ENCODE data around the gene LAMTOR5. TPM values are rescaled to one million over a fixed set of nuclear protein-coding genes. Genes with fewer than 3 reads are reported as not detected.
A peak's percentile ranks its signal among the peaks of the same experiment; 100 is the strongest.
"Not testable (repeated sequence)": the region's sequence is repeated elsewhere in the genome, so short reads cannot be mapped to it uniquely, and the experiment has no call there.

LAMTOR5 gene
- total RNA-seq, 3 donors from 2014 or later = 166 to 171 (median 170) TPM

DNA sequence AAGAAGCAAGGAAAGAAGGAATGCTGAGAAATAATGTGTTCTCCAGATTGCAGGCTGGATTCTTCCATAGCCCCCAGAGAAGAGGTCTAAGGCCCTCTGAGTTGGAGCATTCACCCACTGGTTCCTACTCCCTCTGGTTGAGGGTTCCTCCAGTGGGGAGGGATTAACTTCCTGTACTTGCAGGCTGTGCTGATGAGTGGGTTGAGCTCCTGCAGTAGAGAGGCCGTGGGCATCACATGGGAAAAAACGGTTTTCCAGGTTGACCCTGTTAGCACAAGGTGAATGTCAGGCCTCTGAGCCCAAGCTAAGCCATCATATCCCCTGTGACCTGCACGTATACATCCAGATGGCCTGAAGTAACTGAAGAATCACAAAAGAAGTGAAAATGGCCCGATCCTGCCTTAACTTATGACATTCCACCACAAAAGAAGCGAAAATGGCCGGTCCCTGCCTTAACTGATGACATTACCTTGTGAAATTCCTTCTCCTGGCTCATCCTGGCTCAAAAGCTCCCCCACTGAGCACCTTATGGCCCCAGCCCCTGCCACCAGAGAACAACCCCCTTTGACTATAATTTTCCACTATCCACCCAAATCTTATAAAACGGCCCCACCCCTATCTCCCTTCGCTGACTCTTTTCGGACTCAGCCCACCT, 30.3 kb upstream of the LAMTOR5 start:
- not testable (repeated sequence) for H3K4me3 Mint-ChIP-seq; H3K4me1 Mint-ChIP-seq (ENCODE audit: low read depth); H3K27me3 Mint-ChIP-seq (ENCODE audit: low read depth); DNase-seq; ATAC-seq; H3K36me3 Mint-ChIP-seq (ENCODE audit: insufficient read depth); H3K9me3 Mint-ChIP-seq

DNA sequence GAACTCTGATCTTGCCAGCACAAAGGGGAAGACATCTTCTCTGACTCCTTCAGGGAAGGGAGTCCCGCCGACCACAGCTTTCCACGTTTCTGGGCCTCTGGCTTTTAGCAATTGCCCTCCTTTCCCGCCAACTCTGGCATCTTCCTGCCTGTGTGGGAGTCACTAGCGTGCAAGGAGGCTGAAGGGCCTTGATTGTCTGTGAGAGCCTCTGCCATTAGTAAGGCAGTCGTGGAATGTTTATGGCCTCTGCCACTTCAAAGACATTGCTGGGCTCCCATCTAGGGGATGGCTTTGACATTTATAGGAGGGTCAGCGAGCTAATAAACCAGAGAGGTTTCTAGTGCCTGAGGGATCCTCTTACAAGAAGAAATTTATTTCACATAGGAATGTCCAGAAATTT, 29.1 kb upstream of the LAMTOR5 start:
- Mint-ChIP-seq H3K36me3 (ENCODE audit: insufficient read depth) (no peaks in the 10 kb centered on the region), H3K4me1 (ENCODE audit: low read depth) (no peaks in the 10 kb centered on the region), H3K4me3 (no peak overlapping the region), H3K27me3 (ENCODE audit: low read depth) (peaks cover 13% of the 10 kb centered on the region), H3K9me3 (no peaks in the 10 kb centered on the region)
- ATAC-seq (no peak), DNase-seq (no peak)

DNA sequence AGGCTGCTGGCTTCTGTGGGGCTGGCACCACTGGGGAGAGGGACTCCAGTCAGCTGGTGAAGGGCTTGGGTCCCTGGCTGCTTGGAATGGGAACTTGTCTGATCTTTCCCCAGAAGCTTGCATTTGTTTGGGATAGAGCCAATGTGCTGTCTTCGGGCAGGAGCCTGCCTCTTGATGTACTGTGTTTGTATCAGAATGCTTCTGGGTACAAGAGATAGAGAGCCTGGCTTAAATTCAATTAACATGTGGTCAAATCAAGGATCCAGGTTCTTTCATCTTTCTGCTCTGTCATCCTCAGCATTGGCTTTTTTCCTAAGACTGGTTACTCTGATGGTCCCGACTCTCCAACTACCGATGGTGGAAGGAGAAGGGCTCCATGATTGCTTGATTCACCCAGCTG, 27.5 kb upstream of the LAMTOR5 start:
- Mint-ChIP-seq H3K27me3 (ENCODE audit: low read depth) (peaks cover 19% of the 10 kb centered on the region), H3K4me3 (no peak overlapping the region), H3K9me3 (no peaks in the 10 kb centered on the region), H3K4me1 (ENCODE audit: low read depth) (no peaks in the 10 kb centered on the region), H3K36me3 (ENCODE audit: insufficient read depth) (no peaks in the 10 kb centered on the region)
- ATAC-seq (no peak), DNase-seq (no peak)

DNA sequence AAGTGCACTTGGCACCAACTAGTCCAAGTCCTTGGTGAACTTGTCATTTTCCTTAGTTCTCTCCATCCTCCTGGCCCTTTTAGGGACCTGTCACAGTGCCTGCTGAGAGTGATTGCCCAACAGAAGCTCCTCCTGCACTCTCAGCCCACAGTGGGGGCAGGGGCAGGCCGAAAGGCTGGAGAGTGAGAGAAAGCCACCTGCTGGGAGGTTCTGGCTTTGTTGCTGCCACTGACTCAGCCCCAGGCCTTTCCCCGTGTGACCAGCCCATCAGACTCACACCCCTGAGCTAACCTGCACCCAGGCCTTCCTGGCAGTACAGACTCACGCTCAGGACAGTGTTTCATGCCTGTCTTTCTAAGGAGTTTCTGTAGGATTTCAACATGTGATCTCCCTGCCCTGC, 26.3 kb upstream of the LAMTOR5 start:
- peaks cover 20% of the 10 kb centered on the region for H3K27me3 Mint-ChIP-seq (ENCODE audit: low read depth)
- H3K36me3 Mint-ChIP-seq (ENCODE audit: insufficient read depth) = no peaks in the 10 kb centered on the region
- no peak overlapping the region for H3K4me3 Mint-ChIP-seq
- no peaks in the 10 kb centered on the region for H3K4me1 Mint-ChIP-seq (ENCODE audit: low read depth)
- no peak for DNase-seq
- no peaks in the 10 kb centered on the region for H3K9me3 Mint-ChIP-seq
- ATAC-seq = no peak

DNA sequence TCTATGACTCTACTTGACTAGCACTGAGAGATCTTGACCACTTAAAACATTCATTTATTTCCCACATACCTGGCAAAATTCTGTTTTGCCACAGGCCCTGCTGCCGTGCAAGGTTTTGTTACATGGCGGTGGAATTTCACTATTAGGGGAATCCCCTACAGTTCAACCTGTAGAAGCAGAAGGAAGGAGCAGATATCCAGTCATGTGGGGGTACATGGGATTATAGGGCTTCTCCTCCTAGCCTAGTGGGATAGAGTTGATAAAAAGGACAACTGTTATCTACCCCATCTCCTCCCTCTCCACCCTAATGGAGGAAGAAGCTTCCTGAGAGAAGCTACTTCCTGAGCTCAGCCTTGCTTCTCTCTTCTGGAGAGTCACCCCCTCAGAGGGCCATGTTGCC, 25.7 kb upstream of the LAMTOR5 start:
- ATAC-seq = no peak
- Mint-ChIP-seq H3K36me3 (ENCODE audit: insufficient read depth) (no peaks in the 10 kb centered on the region), H3K4me3 (no peak overlapping the region)

DNA sequence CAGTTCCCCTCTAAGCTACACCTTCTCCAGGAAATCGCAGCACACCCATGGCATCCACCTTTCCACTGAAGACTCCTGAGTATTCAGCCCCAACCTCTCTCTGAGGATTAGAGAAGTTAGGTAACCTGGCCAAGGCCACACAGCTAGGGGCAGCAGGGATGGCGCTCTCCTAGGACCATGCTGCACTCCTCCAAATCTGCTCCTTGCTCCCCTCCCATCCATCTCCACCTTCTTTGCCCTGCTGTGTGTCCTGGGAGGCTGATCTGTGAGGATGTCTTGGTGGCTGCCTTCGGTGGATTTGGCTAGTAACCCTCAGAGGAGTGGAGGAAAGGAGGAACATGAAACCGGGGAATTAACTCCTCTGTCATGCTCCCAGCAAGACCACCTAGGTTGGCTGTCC, 23.4 kb upstream of the LAMTOR5 start:
- ATAC-seq = no peak
- H3K27me3 Mint-ChIP-seq (ENCODE audit: low read depth) = peaks cover 15% of the 10 kb centered on the region
- no peak overlapping the region for H3K4me3 Mint-ChIP-seq
- DNase-seq = no peak
- no peaks in the 10 kb centered on the region for H3K9me3 Mint-ChIP-seq
- H3K4me1 Mint-ChIP-seq (ENCODE audit: low read depth) = no peaks in the 10 kb centered on the region
- H3K36me3 Mint-ChIP-seq (ENCODE audit: insufficient read depth) = no peaks in the 10 kb centered on the region

More for the DNA sequence above, 25.7 kb upstream of the LAMTOR5 start:
- Mint-ChIP-seq H3K27me3 (ENCODE audit: low read depth) (peaks cover 17% of the 10 kb centered on the region), H3K4me1 (ENCODE audit: low read depth) (no peaks in the 10 kb centered on the region), H3K9me3 (no peaks in the 10 kb centered on the region)
- no peak for DNase-seq

DNA sequence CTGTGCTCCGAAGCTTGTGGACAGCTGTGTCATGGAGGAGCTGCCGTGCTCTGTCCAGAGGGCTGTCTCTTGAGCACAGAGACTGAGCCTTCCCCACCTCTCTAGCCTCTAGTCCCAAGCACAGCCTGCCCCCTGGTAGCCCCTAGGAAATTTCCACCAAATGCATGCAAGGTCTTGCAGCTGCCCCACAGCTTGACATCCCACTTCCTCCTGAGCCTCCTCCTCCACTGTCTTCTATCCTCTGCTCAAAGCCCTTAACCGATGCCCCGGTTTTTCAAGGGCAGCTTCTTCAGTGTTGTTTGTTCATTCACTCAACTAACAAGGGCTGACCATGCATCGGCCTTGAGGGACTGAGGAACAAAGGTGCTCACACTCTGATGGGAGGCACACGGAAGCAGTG, 22.9 kb upstream of the LAMTOR5 start:
- no peaks in the 10 kb centered on the region for H3K9me3 Mint-ChIP-seq
- H3K4me3 Mint-ChIP-seq = no peak overlapping the region
- no peaks in the 10 kb centered on the region for H3K36me3 Mint-ChIP-seq (ENCODE audit: insufficient read depth)
- no peaks in the 10 kb centered on the region for H3K4me1 Mint-ChIP-seq (ENCODE audit: low read depth)
- peaks cover 15% of the 10 kb centered on the region for H3K27me3 Mint-ChIP-seq (ENCODE audit: low read depth)
- ATAC-seq = no peak
- DNase-seq = no peak

DNA sequence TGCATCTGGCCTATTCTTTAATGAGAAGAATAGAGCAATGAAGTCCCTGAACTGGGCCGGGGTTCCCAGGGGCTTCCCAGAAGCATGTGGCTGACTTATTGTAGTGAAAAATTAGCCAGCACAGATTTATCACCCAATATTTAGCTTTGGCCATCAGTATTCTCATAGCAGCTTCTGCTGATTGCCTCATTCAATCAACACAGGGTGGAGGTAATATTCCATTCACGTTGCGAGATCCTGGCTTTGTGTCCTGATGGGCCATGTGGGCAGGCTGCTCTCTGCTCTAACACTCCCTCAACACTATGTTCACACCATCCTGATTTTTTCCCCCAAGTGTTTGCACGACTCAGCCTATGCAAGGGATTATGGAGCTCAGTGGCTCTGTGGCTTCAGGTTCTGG, 21.5 kb upstream of the LAMTOR5 start:
- Mint-ChIP-seq H3K4me1 (ENCODE audit: low read depth) (no peaks in the 10 kb centered on the region), H3K27me3 (ENCODE audit: low read depth) (peaks cover 13% of the 10 kb centered on the region), H3K36me3 (ENCODE audit: insufficient read depth) (no peaks in the 10 kb centered on the region), H3K4me3 (no peak overlapping the region), H3K9me3 (no peaks in the 10 kb centered on the region)
- no peak for DNase-seq
- no peak for ATAC-seq

DNA sequence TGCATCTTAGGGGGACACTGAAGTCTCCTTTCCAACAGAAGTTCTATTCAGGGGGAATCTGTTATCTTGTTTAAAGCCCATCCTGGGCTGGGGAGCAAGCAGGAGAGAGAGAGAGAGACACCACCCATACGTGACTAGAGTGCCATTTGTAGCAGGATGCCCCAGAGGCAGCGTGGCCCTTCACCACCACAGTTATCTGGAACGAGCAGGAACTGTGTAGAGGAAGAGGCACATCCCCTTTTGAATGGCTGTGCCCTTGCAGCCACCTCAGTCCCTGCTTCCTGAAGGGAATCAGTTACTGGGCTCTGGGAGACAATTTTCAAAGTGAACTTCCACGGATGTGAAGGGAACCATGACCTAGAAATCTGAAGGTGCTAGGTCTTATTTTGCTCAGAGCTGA, 19.4 kb upstream of the LAMTOR5 start:
- DNase-seq (no peak), ATAC-seq (no peak)
- no peak overlapping the region for H3K4me3 Mint-ChIP-seq
- H3K36me3 Mint-ChIP-seq (ENCODE audit: insufficient read depth) = no peaks in the 10 kb centered on the region
- no peaks in the 10 kb centered on the region for H3K9me3 Mint-ChIP-seq
- H3K27me3 Mint-ChIP-seq (ENCODE audit: low read depth) = peaks cover 12% of the 10 kb centered on the region
- H3K4me1 Mint-ChIP-seq (ENCODE audit: low read depth) = no peaks in the 10 kb centered on the region

DNA sequence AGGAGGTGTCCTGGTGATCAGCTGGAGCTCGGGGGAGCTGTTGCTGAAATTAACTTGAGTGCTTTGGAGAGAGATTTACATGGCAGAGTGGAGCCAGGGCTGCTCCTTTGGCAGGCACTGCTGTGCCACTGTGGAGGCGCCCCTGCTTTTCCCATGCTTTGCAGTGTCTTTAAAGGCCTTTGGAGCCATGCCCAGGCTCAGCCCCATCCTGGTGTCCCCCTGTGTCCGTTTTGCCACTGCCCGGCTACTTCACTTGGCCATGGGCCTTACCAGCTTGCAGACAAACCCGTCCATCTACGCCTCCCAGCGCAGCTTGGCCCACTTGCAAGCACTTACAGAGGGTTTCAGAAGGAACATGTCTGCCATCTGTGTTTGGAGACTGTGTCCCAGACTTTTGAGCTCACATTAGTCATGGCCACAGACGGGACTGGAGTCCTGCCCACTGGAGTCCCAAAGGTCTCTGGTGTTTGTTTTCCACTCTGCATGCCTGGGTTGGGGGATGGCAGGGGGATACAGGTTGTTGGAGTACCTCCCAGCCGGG, 18.2 kb upstream of the LAMTOR5 start:
- no peak overlapping the region for H3K4me3 Mint-ChIP-seq
- peaks cover 4% of the 10 kb centered on the region for H3K27me3 Mint-ChIP-seq (ENCODE audit: low read depth)
- no peaks in the 10 kb centered on the region for H3K9me3 Mint-ChIP-seq
- no peaks in the 10 kb centered on the region for H3K4me1 Mint-ChIP-seq (ENCODE audit: low read depth)
- no peak for DNase-seq
- no peaks in the 10 kb centered on the region for H3K36me3 Mint-ChIP-seq (ENCODE audit: insufficient read depth)
- ATAC-seq = no peak

DNA sequence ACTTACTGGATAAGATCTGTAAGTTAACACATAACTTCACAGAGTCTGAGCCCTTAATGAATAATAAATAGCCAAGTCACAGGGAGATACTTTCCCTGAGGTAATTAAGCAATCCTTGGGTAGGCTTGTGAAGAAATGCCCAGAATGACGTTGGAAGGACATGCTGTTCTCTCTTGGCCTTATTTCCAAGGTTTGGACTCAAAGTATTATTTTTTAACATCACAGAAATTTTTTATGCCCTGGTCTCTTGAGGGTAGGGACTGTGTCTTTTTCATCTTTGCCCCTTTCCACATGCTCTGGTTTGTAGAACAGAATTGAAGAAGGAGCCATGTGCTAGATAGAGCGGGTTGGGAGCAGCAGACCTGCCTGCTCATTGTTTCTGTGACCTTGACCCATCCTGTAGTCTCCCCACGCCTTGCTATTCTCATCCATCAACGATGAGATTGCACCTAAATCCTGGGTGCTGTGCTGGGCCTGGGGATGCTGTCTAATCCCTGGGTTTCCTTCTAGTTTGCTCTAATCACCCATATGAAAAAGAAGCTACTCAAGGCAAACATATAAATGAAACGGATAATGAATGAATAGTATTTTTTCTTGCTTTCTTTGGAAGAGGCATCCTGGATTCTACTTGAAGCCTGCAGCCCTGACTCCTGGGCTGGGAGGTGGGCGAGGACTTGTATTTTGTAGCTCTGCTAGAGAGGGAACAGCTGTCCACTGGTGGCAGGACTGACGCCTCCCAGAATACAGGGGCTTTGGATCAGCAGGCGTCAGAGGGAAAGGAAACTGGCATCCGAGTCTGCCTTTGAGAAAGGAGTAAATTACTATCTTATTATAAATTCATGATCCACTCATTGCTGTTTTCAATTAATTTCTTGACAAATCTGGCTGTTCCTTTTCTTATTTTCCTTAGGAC, 17.5 kb upstream of the LAMTOR5 start:
- ATAC-seq (no peak), DNase-seq (no peak)
- Mint-ChIP-seq H3K9me3 (no peaks in the 10 kb centered on the region), H3K36me3 (ENCODE audit: insufficient read depth) (no peaks in the 10 kb centered on the region), H3K4me3 (no peak overlapping the region), H3K27me3 (ENCODE audit: low read depth) (peaks cover 3% of the 10 kb centered on the region), H3K4me1 (ENCODE audit: low read depth) (no peaks in the 10 kb centered on the region)

DNA sequence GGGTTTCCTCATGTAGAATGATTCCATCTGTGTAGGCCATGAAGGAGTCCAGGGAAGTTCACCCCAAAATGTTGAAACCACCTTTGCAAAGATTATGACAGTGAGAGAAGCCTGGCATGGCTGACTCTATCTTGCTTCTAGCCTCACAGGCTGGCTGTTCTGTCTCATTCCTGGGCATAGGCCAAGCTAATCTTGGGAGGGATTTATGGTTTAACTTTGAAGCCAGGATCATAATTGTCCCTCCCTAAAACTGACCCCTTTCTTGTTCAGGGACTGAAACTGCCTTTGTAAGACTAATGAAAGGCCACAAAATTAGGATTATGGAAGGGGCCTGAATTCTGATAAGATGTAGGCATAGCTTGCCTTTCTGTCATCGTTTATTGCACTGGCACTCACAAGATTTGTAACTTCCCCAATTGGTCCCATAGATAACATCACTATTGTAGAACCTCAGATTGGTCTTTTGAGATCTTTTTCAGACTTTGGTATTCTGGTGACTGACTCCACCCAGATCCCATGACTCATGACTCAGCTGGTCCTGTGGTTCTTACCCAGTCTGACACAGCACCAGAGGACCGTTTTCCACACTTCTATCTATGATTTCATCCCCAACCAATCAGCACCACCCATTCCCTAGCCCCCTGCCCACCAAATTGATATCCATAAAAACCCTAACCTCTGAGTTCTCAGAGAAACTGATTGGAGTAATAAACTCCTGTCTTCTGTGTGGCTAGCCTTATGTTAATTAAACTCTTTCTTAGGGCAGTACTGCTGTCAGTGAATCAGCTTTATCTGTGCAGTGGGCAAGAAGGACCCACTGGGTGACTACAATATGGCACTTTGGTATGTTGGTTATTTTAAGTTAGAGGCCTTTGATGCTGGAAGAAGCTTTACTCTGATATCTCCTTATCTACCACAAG, 13.6 kb upstream of the LAMTOR5 start:
- DNase-seq = no peak
- no peaks in the 10 kb centered on the region for H3K4me1 Mint-ChIP-seq (ENCODE audit: low read depth)
- ATAC-seq = peak; percentile 57 to 67
- no peak overlapping the region for H3K4me3 Mint-ChIP-seq
- H3K9me3 Mint-ChIP-seq = no peaks in the 10 kb centered on the region
- H3K36me3 Mint-ChIP-seq (ENCODE audit: insufficient read depth) = no peaks in the 10 kb centered on the region
- H3K27me3 Mint-ChIP-seq (ENCODE audit: low read depth) = peaks cover 2% of the 10 kb centered on the region

DNA sequence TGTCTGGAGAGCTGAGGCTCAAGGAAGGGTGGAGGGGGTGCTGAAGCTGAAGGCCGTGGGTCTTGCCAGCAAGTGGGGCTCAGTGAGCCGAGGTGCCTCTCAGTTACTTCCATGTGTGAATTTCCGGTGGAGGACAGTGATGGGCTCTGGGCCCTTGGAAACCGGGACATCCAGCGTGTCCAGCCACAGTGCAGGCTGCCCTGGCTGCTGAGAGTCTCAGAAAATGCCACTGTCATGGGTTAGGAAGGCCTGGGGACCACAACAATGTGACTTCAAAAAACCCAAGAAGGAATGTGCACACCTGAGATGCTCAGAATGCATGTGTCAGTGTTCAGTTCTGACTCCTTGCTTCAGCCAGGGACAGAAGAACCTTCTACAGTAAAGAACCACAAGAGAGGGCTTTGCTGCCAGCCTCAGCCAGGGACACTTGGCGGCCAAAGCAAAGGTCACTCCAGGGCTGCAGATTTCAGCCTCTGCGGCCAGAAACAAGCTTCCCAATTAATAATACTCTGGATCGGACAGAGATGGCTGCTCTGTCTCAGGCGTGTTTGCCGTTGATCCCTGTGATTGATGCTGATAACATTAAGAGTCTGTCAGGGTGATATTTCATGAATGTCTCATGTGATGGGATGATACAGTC, 12.6 kb upstream of the LAMTOR5 start:
- ATAC-seq = no peak
- H3K36me3 Mint-ChIP-seq (ENCODE audit: insufficient read depth) = no peaks in the 10 kb centered on the region
- no peak for DNase-seq
- no peaks in the 10 kb centered on the region for H3K4me1 Mint-ChIP-seq (ENCODE audit: low read depth)
- H3K9me3 Mint-ChIP-seq = no peaks in the 10 kb centered on the region
- H3K27me3 Mint-ChIP-seq (ENCODE audit: low read depth) = peaks cover 2% of the 10 kb centered on the region
- H3K4me3 Mint-ChIP-seq = no peak overlapping the region

DNA sequence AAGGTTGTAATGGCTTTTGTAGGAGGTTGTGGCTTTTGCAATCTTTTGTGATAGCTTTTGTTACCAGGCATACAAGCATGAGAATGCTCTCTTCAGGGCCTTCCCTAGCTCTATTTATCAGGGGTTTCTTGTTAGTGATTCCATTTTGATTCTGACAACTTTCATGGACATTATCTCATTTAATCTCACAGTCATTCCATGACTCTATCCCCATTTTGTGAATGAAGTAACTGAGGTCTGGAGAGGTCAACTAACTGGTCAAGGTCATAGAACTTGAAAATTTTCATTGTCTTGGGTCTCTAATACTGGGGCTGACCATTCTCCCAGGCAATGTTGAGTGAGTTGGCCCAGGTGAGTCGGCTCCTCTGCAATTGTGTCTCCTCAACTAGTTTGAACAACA, 11.2 kb upstream of the LAMTOR5 start:
- ATAC-seq = no peak
- DNase-seq = no peak
- Mint-ChIP-seq H3K4me3 (no peak overlapping the region), H3K36me3 (ENCODE audit: insufficient read depth) (no peaks in the 10 kb centered on the region), H3K9me3 (no peaks in the 10 kb centered on the region), H3K27me3 (ENCODE audit: low read depth) (peaks cover 2% of the 10 kb centered on the region), H3K4me1 (ENCODE audit: low read depth) (no peaks in the 10 kb centered on the region)
